Heart left ventricle (tissue), 13 donors: ENCODE data around the gene SNAPC2.

Experiments used
- CTCF ChIP-seq, 12 donors: fragments of 200-600 bp; sonication (generic) in 4 of 12; IDR thresholded peaks; one replicate each; pipeline versions ENCODE4 v1.5.0 to v1.8.0; 2018 to 2022; ENCODE audit warnings: antibody characterized with exemption in 12 of 12, mild to moderate bottlenecking in 5 of 12
- POLR2A ChIP-seq, 2 donors: fragments of 450-650 bp; IDR thresholded peaks; one replicate each; pipeline ENCODE4 v1.6.1; 2017; ENCODE audit warnings: antibody characterized with exemption in 2 of 2, mild to moderate bottlenecking in 2 of 2, moderate library complexity in 2 of 2
- donor health status: ischemic (EF 13 %, LVEDD 7.1; RV severe dilation, severe dysfunction).
- donor health status: DM: no; HTN: yes; CAD: no.
- donor health status: DM: no; HTN: no; CAD: no.
- donor health status: ischemic (EF 25% LVEDD 6.9; RV normal size, moderate dysfunction).
- donor health status: ischemic (EF 25% LVEDD 5.7; RV mildly dilated, moderate dysfunction).
- donor health status: ischemic (EF 35%, LVEDD 5.7; RV mildly dilated, moderate dysfunction).
- donor health status: nonischemic (EF 11% LVEDD 7.7; RV severe dilation, severe dysfunction).
- donor health status: DM: yes; HTN: yes; CAD: no.
- donor health status: PGD.
- donor health status: ischemic (EF 29% LVEDD 5.4; RV normal size, mild dysfunction).
- donor health status: nonischemic (EF 23%, LVEDD 6.1; RV moderate dilation, normal function).

- TF ChIP-seq CTCF (IDR thresholded peaks at IDR 0.05) (no peak), POLR2A (IDR thresholded peaks at IDR 0.05) (no peak)
These were observed 6.5 kb upstream of the SNAPC2 start for GRCh38 chr19:7913652-7914051.
